HG03060 (cell line): ENCODE data around the gene PALS1.
"Not testable (repeated sequence)": the region's sequence is repeated elsewhere in the genome, so short reads cannot be mapped to it uniquely, and the experiment has no call there.

ENCODE experiments used
- ATAC-seq: cut with Tn5 transposase; IDR thresholded peaks from one replicate; pipeline ENCODE4 v1.9.1; 2021; ENCODE audit warnings: low read depth, moderate number of reproducible peaks; ENCODE audit not compliant: unreplicated experiment

Gene PALS1

GRCh38 chr14:67253076-67253635 lies 11.9 kb downstream of the PALS1 start:
- ATAC-seq = no peak

- no peak for ATAC-seq
Measured at GRCh38 chr14:67257906-67258305, 16.7 kb downstream of the PALS1 start.

DNA sequence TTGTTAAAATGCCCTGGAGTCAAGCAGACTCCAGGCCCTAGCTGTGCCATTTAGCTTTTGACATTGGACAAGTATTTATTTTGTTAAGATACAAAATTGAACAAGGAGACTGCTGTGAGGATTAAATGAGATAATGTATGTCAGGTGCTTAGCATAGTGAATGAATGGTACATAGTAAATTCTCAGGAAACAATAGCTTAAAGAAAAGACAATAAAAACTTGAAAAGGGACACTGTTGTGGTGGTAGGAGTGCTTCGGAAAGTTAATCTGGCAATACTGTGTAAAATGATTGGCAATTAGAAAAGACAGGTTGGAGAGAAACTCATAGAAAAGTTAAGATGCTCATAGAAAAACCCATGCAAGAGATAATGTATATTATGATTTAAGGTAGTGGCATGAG lies 19.7 kb downstream of the PALS1 start:
- no peak for ATAC-seq

DNA sequence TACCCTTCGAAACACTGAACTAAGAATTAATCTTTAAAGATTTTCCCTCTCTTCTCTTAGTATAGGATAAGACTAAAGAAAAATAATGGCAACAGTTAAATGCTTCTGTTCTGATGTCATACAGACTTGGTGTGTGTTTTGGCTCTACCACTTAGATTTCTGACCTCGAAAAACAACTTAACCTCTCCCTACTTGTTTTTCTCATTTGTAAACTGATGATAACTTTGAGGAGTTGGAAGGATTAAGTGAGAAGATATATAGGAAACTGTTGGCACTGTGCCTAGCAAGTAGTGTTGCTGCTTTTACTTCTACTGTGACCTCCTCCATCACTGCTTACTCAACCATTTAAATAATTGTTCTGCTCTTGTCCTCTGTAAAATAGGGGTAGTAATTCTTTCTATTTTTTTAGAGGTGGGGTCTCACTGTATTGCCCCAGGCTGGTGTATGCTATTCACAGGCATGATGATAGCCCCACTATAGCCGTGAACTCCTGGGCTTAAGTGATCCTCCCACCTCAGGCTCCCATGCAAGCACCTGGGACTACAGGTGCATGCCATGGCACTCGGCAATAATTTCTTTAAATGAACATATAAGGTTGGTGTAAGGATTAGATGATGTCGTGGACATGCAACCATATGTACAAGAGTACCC lies 22.4 kb downstream of the PALS1 start:
- ATAC-seq = no peak

GRCh38 chr14:67265131-67265530 lies 23.9 kb downstream of the PALS1 start:
- no peak for ATAC-seq

- ATAC-seq = no peak
Measured at GRCh38 chr14:67267576-67268328, 26.5 kb downstream of the PALS1 start.

DNA sequence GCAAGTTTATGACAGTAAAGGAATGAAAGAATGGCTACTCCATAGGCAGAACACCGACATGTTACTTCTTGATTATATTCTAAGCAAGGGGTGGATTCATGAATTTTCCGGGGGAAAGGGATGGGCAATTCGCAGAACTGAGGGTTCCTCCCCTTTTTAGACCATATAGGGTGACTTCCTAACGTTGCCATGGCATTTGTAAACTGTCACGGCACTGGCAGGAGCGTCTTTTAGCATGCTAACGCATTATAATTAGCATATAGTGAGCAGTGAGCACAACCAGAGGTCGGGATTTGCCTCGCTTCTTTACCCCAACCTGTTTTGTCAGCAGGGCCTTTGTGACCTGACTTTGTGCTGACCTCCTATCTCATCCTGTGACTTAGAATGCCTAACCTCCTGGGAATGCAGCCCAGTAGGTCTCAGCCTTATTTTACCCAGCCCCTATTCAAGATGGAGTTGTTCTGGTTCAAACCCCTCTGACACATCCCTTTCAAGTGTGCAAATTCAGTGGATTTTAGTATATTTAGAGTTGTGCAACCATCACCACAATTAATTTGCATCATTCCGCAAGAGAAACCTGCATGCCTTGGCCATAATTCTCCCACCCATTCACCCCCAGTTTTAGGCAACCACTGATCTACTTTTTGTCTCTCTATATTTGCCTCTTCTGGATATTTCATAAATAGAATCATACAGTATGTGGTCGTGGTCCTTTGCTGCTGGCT lies 27.4 kb downstream of the PALS1 start:
- ATAC-seq = no peak

DNA sequence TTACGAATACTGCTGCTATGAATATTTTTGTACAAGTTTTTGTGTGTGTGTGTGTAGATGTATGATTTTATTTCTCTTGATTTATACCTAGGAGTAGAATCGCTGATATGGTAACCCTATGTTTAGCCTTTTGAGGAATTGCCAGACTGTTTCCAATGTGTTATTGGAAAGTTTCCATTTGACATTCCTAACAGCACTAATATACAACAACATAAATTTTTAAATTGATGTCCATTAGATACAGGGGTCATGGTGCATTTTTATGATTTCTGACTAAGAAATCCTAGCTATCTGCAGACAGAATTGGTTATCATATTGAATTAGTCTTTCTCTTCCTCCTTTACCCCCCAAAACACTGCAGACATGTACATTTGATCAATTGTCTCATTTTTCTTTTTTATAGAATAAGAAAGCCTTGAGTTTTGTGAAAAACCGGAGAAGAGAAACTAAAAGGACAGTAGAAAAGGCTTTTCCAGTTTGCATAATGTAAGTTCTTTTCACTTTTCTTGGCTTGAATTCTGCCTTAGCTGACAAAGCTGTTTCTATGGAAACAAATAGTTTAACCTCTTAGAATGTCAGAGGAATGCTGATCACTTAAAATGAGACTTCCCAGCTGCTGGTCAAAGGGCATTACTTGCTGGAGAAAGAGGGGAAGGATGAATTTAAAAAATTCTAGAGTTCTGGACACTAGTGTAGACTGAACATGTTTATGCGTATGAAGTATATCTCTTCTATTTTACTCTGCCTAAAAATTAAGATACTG lies 28.2 kb downstream of the PALS1 start:
- ATAC-seq = no peak

DNA sequence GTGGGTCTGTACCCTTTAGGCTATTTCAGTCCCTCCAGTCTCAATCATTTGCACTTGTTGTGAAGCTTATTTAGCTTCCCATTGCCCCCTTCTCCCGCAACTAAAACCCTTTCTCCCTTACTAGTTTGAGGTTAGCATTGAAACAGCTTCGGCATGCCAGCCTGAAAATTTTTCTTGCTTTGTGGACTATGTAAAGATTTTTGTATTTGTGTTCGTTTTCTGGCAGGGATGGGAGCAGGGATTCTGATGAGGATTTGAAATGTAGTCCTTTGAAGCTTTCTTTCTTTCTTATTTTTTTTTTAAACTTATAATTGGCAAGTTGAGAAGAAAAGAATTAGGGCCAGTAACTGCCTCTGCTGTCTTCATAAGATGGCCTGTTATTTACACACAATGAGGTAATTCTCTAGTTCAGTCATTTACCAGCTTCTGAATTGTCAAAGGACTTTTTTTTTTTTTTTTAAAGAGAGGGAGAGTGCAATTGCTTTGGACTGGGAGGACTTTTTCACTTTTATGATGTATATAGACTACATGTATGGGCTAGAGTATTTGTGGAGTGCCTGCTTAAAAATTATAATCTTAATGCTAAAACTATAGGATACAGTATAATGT lies 29.0 kb downstream of the PALS1 start:
- no peak for ATAC-seq

- no peak for ATAC-seq
Measured at GRCh38 chr14:67270933-67271332, 29.7 kb downstream of the PALS1 start.

DNA sequence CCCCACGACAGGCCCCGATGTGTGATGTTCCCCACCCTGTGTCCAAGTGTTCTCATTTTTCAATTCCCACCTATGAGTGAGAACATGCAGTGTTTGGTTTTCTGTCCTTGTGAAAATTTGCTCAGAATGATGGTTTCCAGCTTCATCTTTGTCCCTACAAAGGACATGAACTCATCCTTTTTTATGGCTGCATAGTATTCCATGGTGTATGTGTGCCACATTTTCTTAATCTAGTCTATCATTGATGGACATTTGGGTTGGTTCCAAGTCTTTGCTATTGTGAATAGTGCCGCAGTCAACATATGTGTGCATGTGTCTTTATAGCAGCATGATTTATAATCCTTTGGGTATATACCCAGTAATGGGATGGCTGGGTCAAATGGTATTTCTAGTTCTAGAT lies 32.0 kb downstream of the PALS1 start:
- not testable (repeated sequence) for ATAC-seq

- no peak for ATAC-seq
Measured at GRCh38 chr14:67276131-67276530, 34.9 kb downstream of the PALS1 start.

- no peak for ATAC-seq
Measured at GRCh38 chr14:67280506-67280905, 39.3 kb downstream of the PALS1 start.

GRCh38 chr14:67285876-67286452 lies 44.7 kb downstream of the PALS1 start:
- ATAC-seq = no peak
